HG02870 (cell line): ENCODE measurements around the gene OPCML.
A peak's percentile ranks its signal among the peaks of the same experiment; 100 is the strongest.

Experiments used
- ATAC-seq: cut with Tn5 transposase; IDR thresholded peaks from one replicate; pipeline ENCODE4 v1.9.1; 2021; ENCODE audit warnings: mild to moderate bottlenecking, moderate library complexity; ENCODE audit not compliant: unreplicated experiment

OPCML gene

GRCh38 chr11:133081730-133082452, 450.4 kb downstream of the OPCML start:
- ATAC-seq: no peak

DNA sequence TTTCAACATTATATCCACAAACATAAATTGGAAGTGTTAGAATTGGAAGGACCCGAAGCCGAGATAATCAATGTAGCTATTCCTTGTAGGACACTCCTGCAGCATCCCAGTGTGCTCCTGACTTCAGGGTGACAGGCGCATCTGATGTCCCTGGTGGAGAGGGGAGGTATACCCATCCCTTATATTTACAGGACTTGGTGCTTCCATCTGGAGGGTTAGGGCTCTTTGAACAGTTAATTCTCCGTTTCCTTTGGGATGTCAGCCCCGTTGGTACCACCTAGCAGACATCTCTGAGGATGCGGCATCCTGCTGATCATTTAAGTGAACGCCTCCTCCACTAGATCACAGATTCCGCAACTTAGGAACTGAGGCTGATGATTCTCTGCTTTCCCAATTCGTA, 451.3 kb downstream of the OPCML start:
- no peak for ATAC-seq

DNA sequence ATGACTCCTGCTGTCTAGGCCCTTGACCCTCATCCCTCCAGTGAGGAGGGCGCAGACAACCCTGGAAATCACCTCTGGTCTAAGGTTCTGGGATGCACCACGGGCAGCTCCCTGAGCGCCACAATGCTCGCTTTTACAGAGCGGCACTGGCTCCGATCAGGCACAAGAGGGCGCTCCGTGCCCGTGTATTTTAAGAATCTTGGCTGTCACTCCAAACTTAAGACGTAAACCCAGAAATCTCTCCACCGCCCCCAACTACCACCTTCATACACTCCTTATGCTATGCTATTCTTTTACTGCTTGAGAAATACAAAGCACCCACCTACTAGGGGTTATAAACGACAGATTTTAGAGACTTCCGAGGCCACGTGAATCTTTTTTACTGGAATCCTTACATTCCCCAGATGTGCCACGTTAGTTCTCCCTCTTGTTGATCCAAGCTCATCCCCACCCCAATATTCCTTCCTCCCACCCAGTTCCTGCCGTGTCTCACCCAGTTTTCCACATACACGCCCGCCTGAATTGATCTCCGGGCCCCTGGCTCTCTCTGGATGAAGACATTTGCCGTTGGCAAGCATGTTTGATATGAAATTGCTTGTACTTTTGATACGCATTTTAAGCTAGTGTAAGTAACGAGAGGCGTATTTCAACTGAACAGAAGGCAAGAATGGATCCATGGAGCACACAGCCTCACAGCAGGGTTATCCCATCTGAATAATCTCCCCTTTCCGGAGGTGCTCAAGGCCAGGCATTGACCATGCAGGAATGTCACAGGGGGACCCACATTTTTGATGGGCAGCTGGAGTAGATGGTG, 453.5 kb downstream of the OPCML start:
- peak; percentile 35 for ATAC-seq

GRCh38 chr11:133078012-133078411, 454.3 kb downstream of the OPCML start:
- no peak for ATAC-seq

- ATAC-seq: no peak
Observed at GRCh38 chr11:133075351-133075750, 456.9 kb downstream of the OPCML start.

DNA sequence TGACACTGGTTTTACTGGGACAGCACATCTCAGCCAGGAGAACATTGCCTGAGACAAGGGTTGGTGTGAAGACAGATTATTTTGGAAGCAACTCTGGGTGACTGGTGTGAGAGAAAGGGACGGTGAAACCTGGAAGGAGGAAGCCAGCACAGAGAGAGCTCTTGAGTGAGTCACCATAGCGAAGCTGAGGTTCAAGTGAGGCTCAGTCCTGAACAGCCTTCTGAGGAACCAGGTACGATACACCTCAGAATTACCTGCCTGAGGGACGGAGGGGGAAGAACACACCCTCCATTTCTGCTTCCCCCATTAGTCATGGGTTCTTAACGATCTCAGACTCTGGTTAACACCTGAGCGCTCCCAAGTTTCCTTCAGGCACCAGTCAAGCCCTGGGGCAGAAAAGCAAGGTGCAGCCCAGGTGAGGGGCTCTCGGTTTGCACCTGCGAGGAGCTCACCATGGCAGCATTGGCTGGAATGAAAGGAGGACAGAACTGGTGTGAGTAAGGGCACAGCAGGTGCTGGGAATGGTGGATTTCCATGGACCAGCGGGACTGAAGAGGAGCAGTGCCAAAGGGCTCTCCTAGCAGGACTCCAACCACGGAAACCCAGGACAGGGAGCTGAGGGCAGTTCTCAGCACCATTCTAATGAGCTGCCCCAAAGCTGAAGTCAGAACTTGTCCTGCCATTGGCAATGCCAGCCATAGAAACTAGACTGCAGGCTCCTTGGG, 459.3 kb downstream of the OPCML start:
- no peak for ATAC-seq

DNA sequence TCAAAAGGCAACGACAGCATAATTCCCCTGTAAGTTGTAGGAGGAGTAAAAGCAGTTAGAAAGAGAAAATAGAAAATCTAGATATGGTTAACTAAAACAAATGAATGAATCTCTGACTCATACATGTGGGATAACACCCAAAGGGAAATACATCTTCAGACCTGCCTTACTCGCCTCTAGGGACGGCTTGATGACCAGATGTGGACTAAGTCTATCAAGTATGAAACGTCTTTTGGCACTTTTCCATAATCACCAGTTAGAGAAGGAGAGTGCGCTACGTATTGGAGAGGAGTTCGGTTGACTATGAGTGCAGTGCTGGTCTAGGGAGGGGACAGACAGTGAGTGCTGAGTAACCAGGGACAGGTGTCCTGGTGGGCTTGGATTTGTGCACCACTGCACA, 459.9 kb downstream of the OPCML start:
- ATAC-seq: no peak

GRCh38 chr11:133070791-133071190, 461.5 kb downstream of the OPCML start:
- ATAC-seq: no peak

GRCh38 chr11:133070021-133070713, 462.1 kb downstream of the OPCML start:
- ATAC-seq: no peak

DNA sequence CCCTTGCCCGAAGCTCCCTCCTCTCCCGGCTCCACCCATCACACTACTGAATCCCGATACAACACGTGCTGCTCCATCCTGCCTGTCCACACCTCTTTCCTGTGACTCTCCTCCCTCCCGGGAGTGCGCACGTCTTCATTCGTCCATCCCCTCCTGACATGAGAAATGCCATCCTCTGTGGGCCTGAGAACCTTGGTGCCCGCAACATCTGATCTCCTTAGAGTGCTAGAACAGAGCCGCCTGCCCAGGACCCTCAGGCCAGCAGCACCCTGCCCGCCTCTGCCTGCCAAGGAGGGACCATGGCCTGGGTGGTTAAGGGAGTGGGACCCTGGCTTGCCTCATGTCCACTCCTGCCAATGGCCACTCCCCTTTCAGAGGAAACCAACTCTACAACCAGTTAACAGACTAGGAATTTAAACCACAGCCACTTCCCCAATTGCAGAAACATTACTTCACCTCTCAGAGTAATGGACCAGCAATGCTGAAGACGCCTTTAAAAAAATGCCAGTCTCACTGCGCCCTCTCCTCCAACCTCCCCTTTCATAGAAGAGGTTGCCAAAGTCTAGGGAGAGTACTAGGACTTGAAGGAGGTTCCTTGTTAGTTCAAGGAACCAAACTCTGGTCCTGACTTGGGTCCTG, 466.3 kb downstream of the OPCML start:
- no peak for ATAC-seq

- ATAC-seq: no peak
Observed at GRCh38 chr11:133064961-133065360, 467.3 kb downstream of the OPCML start.

DNA sequence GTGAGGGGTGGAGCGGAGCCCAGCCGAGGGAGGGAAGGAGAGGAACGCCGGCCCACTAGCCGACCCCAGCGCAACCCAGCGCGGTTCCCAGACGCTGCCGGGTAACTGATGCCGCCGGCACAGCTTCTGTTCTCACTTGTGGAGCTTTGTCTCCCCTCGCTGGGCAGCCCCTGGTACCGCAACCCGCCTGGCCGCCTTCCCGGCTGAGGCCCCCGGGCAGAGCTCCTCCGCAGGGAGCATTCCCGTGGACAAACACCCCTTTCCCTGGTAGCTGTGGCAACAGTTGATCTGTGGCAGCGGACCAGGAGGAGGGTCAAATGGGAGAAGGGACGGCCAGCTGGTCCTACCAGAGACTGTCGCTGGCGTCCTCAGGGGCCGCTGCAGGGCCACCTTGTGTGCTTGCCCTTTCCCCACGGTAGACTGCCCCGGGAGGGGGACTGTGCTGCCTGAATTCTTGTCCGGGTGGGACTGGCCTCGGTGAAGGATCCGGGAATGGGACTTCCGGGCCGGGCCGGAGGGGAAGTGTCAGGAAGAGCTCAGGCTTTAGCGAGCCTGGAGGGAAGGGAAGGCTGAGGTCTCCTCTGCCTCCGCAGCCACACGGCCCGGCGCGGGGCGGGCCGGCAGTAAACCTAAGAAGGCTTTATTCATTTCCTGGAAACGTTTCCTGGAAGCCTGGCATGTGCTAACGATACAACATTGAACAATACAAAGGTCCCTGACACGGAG, 468.0 kb downstream of the OPCML start:
- ATAC-seq: no peak

GRCh38 chr11:133058501-133058900, 473.8 kb downstream of the OPCML start:
- no peak for ATAC-seq

DNA sequence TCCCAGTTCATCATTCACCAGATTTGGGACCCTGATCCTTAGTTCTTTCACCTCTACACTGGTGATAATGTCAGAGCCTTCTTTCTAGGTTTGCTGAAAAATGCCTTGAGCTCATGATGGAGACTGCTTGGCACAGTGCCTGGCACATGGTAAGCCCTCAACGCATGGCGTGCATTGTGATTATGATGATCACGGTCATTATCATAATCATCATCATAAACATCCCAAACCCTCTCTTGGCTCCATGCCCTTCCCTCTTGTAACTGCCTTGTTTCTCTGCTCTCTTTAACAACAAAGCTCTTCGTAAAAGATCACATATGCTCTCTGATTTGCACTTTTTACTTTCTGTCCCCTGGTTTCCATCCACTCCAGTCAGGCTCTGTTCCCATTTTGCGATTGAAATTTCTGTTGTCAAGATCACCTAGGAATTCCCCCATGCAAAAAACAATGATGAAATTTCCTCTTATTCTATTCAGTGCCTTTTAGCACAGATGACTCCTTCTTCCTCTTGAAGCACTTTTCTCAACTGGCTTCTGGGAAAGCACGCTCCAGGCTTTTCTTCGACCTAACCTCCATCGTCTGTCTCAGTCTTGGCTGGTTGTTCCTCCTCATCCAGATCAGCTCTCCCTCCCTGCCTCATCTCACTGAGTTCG, 479.1 kb downstream of the OPCML start:
- ATAC-seq: no peak

GRCh38 chr11:133052537-133052936, 479.8 kb downstream of the OPCML start:
- ATAC-seq: no peak

DNA sequence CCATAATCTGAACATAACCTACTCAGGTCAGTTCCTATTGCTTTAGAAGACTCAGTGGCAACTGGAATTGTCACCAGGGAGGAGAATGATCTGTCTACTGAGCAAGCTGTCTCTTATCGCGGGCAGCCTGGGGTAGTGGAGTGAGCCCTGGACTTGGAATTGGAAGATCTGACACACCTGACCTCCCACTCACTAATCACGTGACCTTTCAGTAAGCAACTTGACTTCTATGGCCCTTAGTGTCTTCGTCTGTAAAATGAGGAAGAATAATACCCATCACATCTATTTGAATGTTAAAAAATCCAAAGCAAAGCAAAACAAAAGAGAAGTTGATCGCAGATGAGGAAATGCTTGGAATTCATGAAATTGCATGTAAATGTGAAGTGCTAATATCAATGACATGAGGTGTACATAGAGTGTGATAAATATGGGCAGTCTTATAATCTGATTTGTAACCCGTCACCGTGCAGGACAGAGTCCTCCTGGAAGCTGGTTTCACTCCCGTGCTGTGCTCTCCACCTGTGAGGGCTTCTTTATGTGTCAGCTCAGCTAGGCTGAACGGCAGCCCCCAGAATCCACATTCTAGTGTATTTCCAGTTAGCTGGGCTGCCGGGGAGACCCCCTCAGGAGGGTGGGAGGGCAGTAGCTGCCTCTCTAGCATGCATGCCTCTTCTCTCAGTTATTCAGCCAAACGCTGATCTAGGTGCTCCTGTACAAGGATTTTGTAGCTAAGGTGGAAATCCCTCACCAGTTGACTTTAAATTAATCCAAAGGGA, 482.9 kb downstream of the OPCML start:
- ATAC-seq: no peak

GRCh38 chr11:133048270-133048669, 484.0 kb downstream of the OPCML start:
- no peak for ATAC-seq

GRCh38 chr11:133047771-133048115, 484.6 kb downstream of the OPCML start:
- ATAC-seq: no peak
